Endodermal cell (in vitro differentiated cells): ENCODE measurements around the gene LHFPL3. TPM values are rescaled to one million over a fixed set of nuclear protein-coding genes. Genes with fewer than 3 reads are reported as not detected.

Source experiments
- DNase-seq: peaks from one replicate; pipeline ENCODE4 v3.0.0-alpha.2; 2017
- H3K27ac ChIP-seq: 2 replicates; pipeline ENCODE4 v1.5.1; 2013; ENCODE audit warnings: mild to moderate bottlenecking, low read depth, low read length, moderate library complexity
- H3K27me3 ChIP-seq: 2 replicates; pipeline ENCODE4 v1.6.1; 2013; ENCODE audit warnings: mild to moderate bottlenecking, low read length, moderate library complexity; ENCODE audit not compliant: insufficient read depth, control insufficient read depth, poor library complexity, severe bottlenecking
- H3K36me3 ChIP-seq: 2 replicates; pipeline ENCODE4 v1.7.0; 2013; ENCODE audit warnings: mild to moderate bottlenecking, low read length, moderate library complexity; ENCODE audit not compliant: control insufficient read depth, insufficient read depth
- H3K4me1 ChIP-seq: one replicate; pipeline ENCODE4 v1.7.0; 2013; ENCODE audit warnings: low read length; ENCODE audit not compliant: control insufficient read depth, insufficient read depth
- H3K4me3 ChIP-seq: 2 replicates; pipeline ENCODE4 v1.5.1; 2013; ENCODE audit warnings: mild to moderate bottlenecking, low read length, moderate library complexity
- H3K9ac ChIP-seq: 2 replicates; pipeline ENCODE4 v1.6.1; 2013; ENCODE audit warnings: mild to moderate bottlenecking, low read length, moderate library complexity; ENCODE audit not compliant: poor library complexity, severe bottlenecking; ENCODE audit errors: extremely low read depth
- H3K9me3 ChIP-seq: 2 replicates; pipeline ENCODE4 v1.6.1; 2013; ENCODE audit warnings: mild to moderate bottlenecking, low read length, moderate library complexity; ENCODE audit not compliant: control insufficient read depth
- H3K27ac Mint-ChIP-seq: 2 replicates; pipeline ENCODE4 v1.8.0; 2020; ENCODE audit warnings: mixed read lengths
- H3K27me3 Mint-ChIP-seq: 2 replicates; pipeline ENCODE4 v1.8.0; 2021; ENCODE audit warnings: mild to moderate bottlenecking, mixed read lengths; ENCODE audit not compliant: insufficient read depth
- H3K36me3 Mint-ChIP-seq: 2 replicates; pipeline ENCODE4 v1.8.0; 2020; ENCODE audit warnings: low read depth, mixed read lengths
- H3K4me1 Mint-ChIP-seq: 2 replicates; pipeline ENCODE4 v1.8.0; 2020; ENCODE audit warnings: mixed read lengths
- H3K4me3 Mint-ChIP-seq: 2 replicates; pipeline ENCODE4 v1.8.0; 2020; ENCODE audit warnings: mild to moderate bottlenecking, moderate library complexity, mixed read lengths
- H3K9me3 Mint-ChIP-seq: 2 replicates; pipeline ENCODE4 v1.8.0; 2020; ENCODE audit warnings: mild to moderate bottlenecking, mixed read lengths
- CTCF ChIP-seq: fragments of 200-600 bp; sonication (generic); conservative IDR thresholded peaks from 2 replicates; pipeline ENCODE4 v1.5.0; 2021; ENCODE audit warnings: antibody characterized with exemption, mild to moderate bottlenecking
- WGBS, 2 experiments: methylation state at CpG; one replicate each; pipeline versions ENCODE4 v1.1.5 to v1.1.7; 2013; ENCODE audit warnings: missing lambda C conversion rate in 2 of 2, mixed read lengths in 1 of 2; ENCODE audit not compliant: insufficient coverage in 1 of 2, insufficient read length in 1 of 2; 5-methylcytosine and 5-hydroxymethylcytosine counted together
- total RNA-seq, 2 donors: library from RNA; stranded (reverse); fragmentation: NEBNext Ultra II Directional in 1 of 2; extraction: Animal tissue kit (Norgen Biotek cat#: 25700) in 1 of 2; gene quantifications; 2 replicates in 1 of 2; 3 replicates in 1 of 2; pipeline ENCODE4 v1.2.1, GENCODE V29; 2021

The LHFPL3 gene
- total RNA-seq, 2 donors from 2014 or later = not detected

GRCh38 chr7:104723001-104723400 is 394.6 kb downstream of the LHFPL3 start:
- Histone ChIP-seq H3K9ac (no peak overlapping the region), H3K27me3 (no peaks in the 10 kb centered on the region), H3K36me3 (no peaks in the 10 kb centered on the region), H3K9me3 (no peaks in the 10 kb centered on the region), H3K4me1 (no peaks in the 10 kb centered on the region), H3K27ac (no peak overlapping the region), H3K4me3 (no peak overlapping the region)
- H3K27ac Mint-ChIP-seq = no peak overlapping the region
- WGBS, 2 experiments = 71 to 99% methylated on average over 1 to 2 of the region's 2 CpGs
- H3K27me3 Mint-ChIP-seq = peaks cover 1% of the 10 kb centered on the region
- no peaks in the 10 kb centered on the region for H3K4me1 Mint-ChIP-seq
- no peaks in the 10 kb centered on the region for H3K9me3 Mint-ChIP-seq
- H3K36me3 Mint-ChIP-seq = no peaks in the 10 kb centered on the region
- no peak overlapping the region for H3K4me3 Mint-ChIP-seq
- DNase-seq = no peak
- no peak for TF ChIP-seq CTCF

GRCh38 chr7:104758504-104758903 is 430.1 kb downstream of the LHFPL3 start:
- Histone ChIP-seq H3K9ac (no peak overlapping the region), H3K4me3 (no peak overlapping the region), H3K4me1 (no peaks in the 10 kb centered on the region), H3K27ac (no peak overlapping the region), H3K9me3 (no peaks in the 10 kb centered on the region), H3K36me3 (no peaks in the 10 kb centered on the region), H3K27me3 (no peaks in the 10 kb centered on the region)
- no peak for TF ChIP-seq CTCF
- H3K27me3 Mint-ChIP-seq = peaks cover 2% of the 10 kb centered on the region
- 88 to 95% methylated on average over 2 to 4 of the region's 4 CpGs for WGBS, 2 experiments
- peaks cover 2% of the 10 kb centered on the region for H3K9me3 Mint-ChIP-seq
- no peak for DNase-seq
- H3K4me1 Mint-ChIP-seq = no peaks in the 10 kb centered on the region
- H3K4me3 Mint-ChIP-seq = no peak overlapping the region
- H3K36me3 Mint-ChIP-seq = no peaks in the 10 kb centered on the region
- no peak overlapping the region for H3K27ac Mint-ChIP-seq

GRCh38 chr7:104761892-104762291 is 433.5 kb downstream of the LHFPL3 start:
- no peak overlapping the region for H3K9ac ChIP-seq
- Mint-ChIP-seq H3K9me3 (no peaks in the 10 kb centered on the region), H3K27me3 (no peaks in the 10 kb centered on the region), H3K4me3 (no peak overlapping the region), H3K4me1 (peaks cover 7% of the 10 kb centered on the region), H3K36me3 (no peaks in the 10 kb centered on the region), H3K27ac (no peak overlapping the region)
- no peak for TF ChIP-seq CTCF
- DNase-seq = no peak
- no peak overlapping the region for H3K27ac ChIP-seq
- no peak overlapping the region for H3K4me3 ChIP-seq
- no peaks in the 10 kb centered on the region for H3K36me3 ChIP-seq
- no peaks in the 10 kb centered on the region for H3K9me3 ChIP-seq
- WGBS, 2 experiments = 87 to 88% methylated on average over 4 of the region's 4 CpGs
- H3K4me1 ChIP-seq = no peaks in the 10 kb centered on the region
- no peaks in the 10 kb centered on the region for H3K27me3 ChIP-seq
